ENCODE measurements around the gene KCNG2. TPM values are rescaled to one million over a fixed set of nuclear protein-coding genes. Genes with fewer than 3 reads are reported as not detected.

Gene KCNG2
- total RNA-seq, 1 experiment from 2014 or later = not detected

DNA sequence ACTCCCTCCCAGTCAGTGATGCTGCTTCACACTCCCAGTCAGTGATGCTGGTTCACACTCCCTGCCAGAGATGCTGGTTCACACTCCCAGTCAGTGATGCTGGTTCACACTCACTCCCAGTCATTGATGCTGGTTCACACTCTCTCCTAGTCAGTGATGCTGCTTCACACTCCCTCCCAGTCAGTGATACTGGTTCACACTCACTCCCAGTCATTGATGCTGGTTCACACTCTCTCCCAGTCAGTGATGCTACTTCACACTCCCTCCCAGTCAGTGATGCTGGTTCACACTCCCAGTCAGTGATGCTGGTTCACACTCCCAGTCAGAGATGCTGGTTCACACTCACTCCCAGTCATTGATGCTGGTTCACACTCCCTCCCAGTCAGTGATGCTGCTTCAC, 34.3 kb upstream of the KCNG2 start:
- no peak for DNase-seq (ENCODE audit: low read depth, low spot score)
- intact Hi-C loops (cut with micrococcal nuclease) = loop anchor here (10.0 kb wide), 1 partner anchor 61 kb away; no protein-coding TSS in a partner anchor
- H3K4me2 ChIP-seq (ENCODE audit: low read length) = no peak overlapping the region
- H3K36me3 ChIP-seq (ENCODE audit: control insufficient read depth in 1 of 2, insufficient read depth in 2 of 2, low read length in 2 of 2) = no peaks in the 10 kb centered on the region
- ATAC-seq = no peak
- no peak overlapping the region for H3K27ac ChIP-seq (ENCODE audit: low read depth, low read length)
- H3K9me2 ChIP-seq (ENCODE audit: insufficient read depth) = no peaks in the 10 kb centered on the region
- H3K4me3 ChIP-seq (replicated peaks in 1 of 2; ENCODE audit: low read depth in 1 of 2, low read length in 2 of 2) = no peak overlapping the region
- no peak for TF ChIP-seq SP1 (IDR thresholded peaks at IDR 0.05; ENCODE audit: low read depth)
- no peak for TF ChIP-seq SIN3A (IDR thresholded peaks at IDR 0.05; ENCODE audit: low read depth)
- no peak for TF ChIP-seq YY1 (IDR thresholded peaks at IDR 0.05; ENCODE audit: extremely low read depth, insufficient replicate concordance, low read depth, low read length)
- no peak for TF ChIP-seq ZNF274 (IDR thresholded peaks at IDR 0.05; ENCODE audit: low read depth, low read length)
- TF ChIP-seq POLR2A (IDR thresholded peaks at IDR 0.05; ENCODE audit: borderline replicate concordance, extremely low read depth, insufficient read depth, insufficient read length) = no peak
- no peaks in the 10 kb centered on the region for H4K20me1 ChIP-seq (ENCODE audit: insufficient read depth)
- no peaks in the 10 kb centered on the region for H3K9me3 ChIP-seq (ENCODE audit: control insufficient read depth in 1 of 2, insufficient read depth in 1 of 2, low read depth in 1 of 2, low read length in 2 of 2)
- H2AFZ ChIP-seq (ENCODE audit: low read depth, low read length, poor library complexity, severe bottlenecking) = no peak overlapping the region
- no TSS peak for BruUV-seq (replicated peaks)
- ChIA-PET CTCF (no interaction called here), POLR2A (no interaction called here), RAD21 (ENCODE audit: low non-redundant PET in 1 of 2, low total read pairs in 2 of 2, uncharacterized antibody in 2 of 2, unreplicated experiment in 2 of 2) (no interaction called here)
- peaks cover 6% of the 10 kb centered on the region; the same call in 1 of the 2 replicates for H3K27me3 ChIP-seq (ENCODE audit: insufficient read depth, low read length)
- H3K79me2 ChIP-seq (ENCODE audit: insufficient read depth, low read length) = no peaks in the 10 kb centered on the region
- no peaks in the 10 kb centered on the region for H3K4me1 ChIP-seq (ENCODE audit: control insufficient read depth in 1 of 2, insufficient read depth in 2 of 2, low read length in 2 of 2)
- H3K9ac ChIP-seq (ENCODE audit: low read length) = no peak overlapping the region

- Histone ChIP-seq H3K4me3 (replicated peaks in 1 of 2; ENCODE audit: low read depth in 1 of 2, low read length in 2 of 2) (no peak overlapping the region), H3K79me2 (ENCODE audit: insufficient read depth, low read length) (no peaks in the 10 kb centered on the region), H3K9me2 (ENCODE audit: insufficient read depth) (no peaks in the 10 kb centered on the region), H3K27me3 (ENCODE audit: insufficient read depth, low read length) (peaks cover 6% of the 10 kb centered on the region; the same call in 1 of the 2 replicates), H3K4me2 (ENCODE audit: low read length) (no peak overlapping the region), H4K20me1 (ENCODE audit: insufficient read depth) (no peaks in the 10 kb centered on the region), H3K27ac (ENCODE audit: low read depth, low read length) (no peak overlapping the region), H3K9ac (ENCODE audit: low read length) (no peak overlapping the region), H2AFZ (ENCODE audit: low read depth, low read length, poor library complexity, severe bottlenecking) (no peak overlapping the region), H3K9me3 (ENCODE audit: control insufficient read depth in 1 of 2, insufficient read depth in 1 of 2, low read depth in 1 of 2, low read length in 2 of 2) (no peaks in the 10 kb centered on the region), H3K4me1 (ENCODE audit: control insufficient read depth in 1 of 2, insufficient read depth in 2 of 2, low read length in 2 of 2) (no peaks in the 10 kb centered on the region), H3K36me3 (ENCODE audit: control insufficient read depth in 1 of 2, insufficient read depth in 2 of 2, low read length in 2 of 2) (no peaks in the 10 kb centered on the region)
- ChIA-PET POLR2A (no interaction called here), RAD21 (ENCODE audit: low non-redundant PET in 1 of 2, low total read pairs in 2 of 2, uncharacterized antibody in 2 of 2, unreplicated experiment in 2 of 2) (no interaction called here), CTCF (no interaction called here)
- no peak for DNase-seq (ENCODE audit: low read depth, low spot score)
- BruUV-seq (replicated peaks) = no TSS peak
- intact Hi-C loops (cut with micrococcal nuclease) = loop anchor here (10.0 kb wide), 1 partner anchor 61 kb away; no protein-coding TSS in a partner anchor
- ATAC-seq = no peak
- TF ChIP-seq JUND (IDR thresholded peaks at IDR 0.05) (no peak), POLR2A (IDR thresholded peaks at IDR 0.05; ENCODE audit: borderline replicate concordance, extremely low read depth, insufficient read depth, insufficient read length) (no peak), EZH2 (IDR thresholded peaks at IDR 0.05) (no peak), CTCF (IDR thresholded peaks at IDR 0.05 in 2 of 3, conservative IDR thresholded peaks at IDR 0.05 in 1 of 3; ENCODE audit: borderline replicate concordance in 1 of 3, insufficient read depth in 1 of 3, low read depth in 2 of 3, low read length in 2 of 3) (no peak), SP1 (IDR thresholded peaks at IDR 0.05; ENCODE audit: low read depth) (no peak), YY1 (IDR thresholded peaks at IDR 0.05; ENCODE audit: extremely low read depth, insufficient replicate concordance, low read depth, low read length) (no peak), TCF7L2 (IDR thresholded peaks at IDR 0.05; ENCODE audit: borderline replicate concordance, extremely low read depth, insufficient read depth, insufficient read length) (no peak), ELF1 (IDR thresholded peaks at IDR 0.05; ENCODE audit: borderline replicate concordance, low read depth) (no peak), EGR1 (IDR thresholded peaks at IDR 0.05; ENCODE audit: low read depth) (no peak), POLR2AphosphoS5 (IDR thresholded peaks at IDR 0.05; ENCODE audit: low read depth, low read length) (no peak), SIN3A (IDR thresholded peaks at IDR 0.05; ENCODE audit: low read depth) (no peak)
- TF ChIP-seq, protein P1, sequence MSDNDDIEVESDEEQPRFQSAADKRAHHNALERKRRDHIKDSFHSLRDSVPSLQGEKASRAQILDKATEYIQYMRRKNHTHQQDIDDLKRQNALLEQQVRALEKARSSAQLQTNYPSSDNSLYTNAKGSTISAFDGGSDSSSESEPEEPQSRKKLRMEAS (IDR thresholded peaks at IDR 0.05) = no peak
Observed at GRCh38 chr18:79764131-79764530, 33.6 kb upstream of the KCNG2 start.

Measured in HCT116 (cell line).